Vagina (tissue), 2 donors: ENCODE data around the gene RASSF8. TPM values are rescaled to one million over a fixed set of nuclear protein-coding genes. Genes with fewer than 3 reads are reported as not detected.

Experiments used
- DNase-seq, 2 donors: peaks; one replicate each; pipeline ENCODE4 v3.0.0-alpha.2; 2017; ENCODE audit errors: extremely low spot score in 2 of 2
- H3K27ac ChIP-seq: fragments of 200-600 bp; sonication (generic); one replicate; pipeline ENCODE4 v1.5.1; 2019
- H3K27me3 ChIP-seq: fragments of 200-600 bp; sonication (generic); one replicate; pipeline ENCODE4 v1.5.1; 2019
- H3K36me3 ChIP-seq, 2 donors: fragments of 200-600 bp; sonication (generic); one replicate each; pipeline ENCODE4 v1.5.1; 2017 to 2019
- H3K4me1 ChIP-seq: fragments of 200-600 bp; sonication (generic); one replicate; pipeline ENCODE4 v1.5.1; 2019
- H3K4me3 ChIP-seq, 2 donors: fragments of 200-600 bp; sonication (generic); 1 replicate in 1 of 2; 2 replicates in 1 of 2; pipeline ENCODE4 v1.5.1; 2016 to 2019
- H3K9me3 ChIP-seq: fragments of 200-600 bp; sonication (generic); one replicate; pipeline ENCODE4 v1.5.1; 2019
- CTCF ChIP-seq, 3 experiments: fragments of 450-650 bp in 2 of 3; fragments of 200-600 bp in 1 of 3; sonication (generic) in 1 of 3; IDR thresholded peaks; one replicate each; pipeline ENCODE4 v1.5.1; 2017 to 2019; ENCODE audit warnings: antibody characterized with exemption in 3 of 3, mild to moderate bottlenecking in 2 of 3, moderate library complexity in 2 of 3
- POLR2A ChIP-seq, 2 donors: fragments of 450-650 bp; IDR thresholded peaks; one replicate each; pipeline ENCODE4 v1.6.1; 2017; ENCODE audit warnings: antibody characterized with exemption in 2 of 2, mild to moderate bottlenecking in 2 of 2, moderate library complexity in 2 of 2
- POLR2AphosphoS5 ChIP-seq, 2 donors: sonication (generic); formaldehyde crosslinking; IDR thresholded peaks; one replicate each; pipeline ENCODE4 v1.9.0; 2017; ENCODE audit warnings: antibody characterized with exemption in 2 of 2, mild to moderate bottlenecking in 2 of 2, low read depth in 1 of 2; ENCODE audit not compliant: insufficient read depth in 1 of 2
- intact Hi-C: fragments of 100-400 bp; cut with DNase I; formaldehyde crosslinking; loops from one replicate; pipeline ENCODE4 v1.15.1; 2023
- total RNA-seq: library from RNA; depleted of rRNA; stranded (reverse); fragments of >200 nt; gene quantifications from one replicate; pipeline ENCODE4 v1.2.3, GENCODE V29; 2016

The RASSF8 gene
- total RNA-seq, 1 donor from 2014 or later, result 68.5 TPM

- Histone ChIP-seq H3K9me3 (no peaks in the 10 kb centered on the region), H3K27ac (no peak overlapping the region), H3K36me3 (no peaks in the 10 kb centered on the region), H3K27me3 (no peaks in the 10 kb centered on the region), H3K4me3 (no peak overlapping the region), H3K4me1 (peaks cover 34% of the 10 kb centered on the region)
- no peak for DNase-seq
- TF ChIP-seq CTCF (IDR thresholded peaks at IDR 0.05) (no peak), POLR2AphosphoS5 (IDR thresholded peaks at IDR 0.05; ENCODE audit: insufficient read depth in 1 of 2, low read depth in 1 of 2) (no peak), POLR2A (IDR thresholded peaks at IDR 0.05) (no peak)
- intact Hi-C loops, result no loop called here
Observed at GRCh38 chr12:26046906-26047305, 88.4 kb downstream of the RASSF8 start.

GRCh38 chr12:26047401-26048226 lies 89.1 kb downstream of the RASSF8 start:
- TF ChIP-seq CTCF (IDR thresholded peaks at IDR 0.05) (no peak), POLR2AphosphoS5 (IDR thresholded peaks at IDR 0.05; ENCODE audit: insufficient read depth in 1 of 2, low read depth in 1 of 2) (no peak), POLR2A (IDR thresholded peaks at IDR 0.05) (no peak)
- DNase-seq, result no peak
- peaks cover 36% of the 10 kb centered on the region for H3K4me1 ChIP-seq
- H3K27ac ChIP-seq, result no peak overlapping the region
- no peak overlapping the region for H3K4me3 ChIP-seq
- no peaks in the 10 kb centered on the region for H3K9me3 ChIP-seq
- H3K36me3 ChIP-seq, result no peaks in the 10 kb centered on the region
- intact Hi-C loops, result no loop called here
- no peaks in the 10 kb centered on the region for H3K27me3 ChIP-seq

GRCh38 chr12:26052652-26053051 lies 94.2 kb downstream of the RASSF8 start:
- H3K4me1 ChIP-seq, result peaks cover 25% of the 10 kb centered on the region
- no peaks in the 10 kb centered on the region for H3K27me3 ChIP-seq
- no peak for DNase-seq
- H3K9me3 ChIP-seq, result no peaks in the 10 kb centered on the region
- TF ChIP-seq POLR2AphosphoS5 (IDR thresholded peaks at IDR 0.05; ENCODE audit: insufficient read depth in 1 of 2, low read depth in 1 of 2) (no peak), POLR2A (IDR thresholded peaks at IDR 0.05) (no peak), CTCF (IDR thresholded peaks at IDR 0.05) (no peak)
- no peak overlapping the region for H3K27ac ChIP-seq
- H3K4me3 ChIP-seq, result no peak overlapping the region
- intact Hi-C loops, result no loop called here
- no peaks in the 10 kb centered on the region for H3K36me3 ChIP-seq

GRCh38 chr12:26054383-26054782 lies 95.9 kb downstream of the RASSF8 start:
- no peak for DNase-seq
- peaks cover 22% of the 10 kb centered on the region for H3K4me1 ChIP-seq

More at GRCh38 chr12:26054383-26054782, 95.9 kb downstream of the RASSF8 start:
- no peaks in the 10 kb centered on the region for H3K36me3 ChIP-seq
- TF ChIP-seq CTCF (IDR thresholded peaks at IDR 0.05) (no peak), POLR2A (IDR thresholded peaks at IDR 0.05) (no peak), POLR2AphosphoS5 (IDR thresholded peaks at IDR 0.05; ENCODE audit: insufficient read depth in 1 of 2, low read depth in 1 of 2) (no peak)
- no peaks in the 10 kb centered on the region for H3K27me3 ChIP-seq
- H3K4me3 ChIP-seq, result no peak overlapping the region
- intact Hi-C loops, result no loop called here
- H3K9me3 ChIP-seq, result no peaks in the 10 kb centered on the region
- no peak overlapping the region for H3K27ac ChIP-seq
